WTC11 (cell line): ENCODE results near the gene GRAMD4. TPM values are rescaled to one million over a fixed set of nuclear protein-coding genes. Genes with fewer than 3 reads are reported as not detected.

Experiments used
- ATAC-seq: fragments of 200-7000 bp; cut with Tn5 transposase; 2 replicates; pipeline ENCODE4 v1.10.0; 2021; ENCODE audit warnings: mild to moderate bottlenecking, moderate library complexity
- CTCF ChIA-PET: fragments of 300-600 bp; sonication (Branson Sonifier 250); formaldehyde crosslinking; loops from one replicate; lab custom pipeline; 2021; ENCODE audit warnings: antibody characterized with exemption; lab: Charles Lee
- POLR2A ChIA-PET: fragments of 350-600 bp; sonication (Branson Sonifier 250); formaldehyde crosslinking; loops from one replicate; lab custom pipeline; 2021; ENCODE audit warnings: antibody characterized with exemption; lab: Charles Lee
- DNase-seq: peaks from one replicate; pipeline ENCODE4 v3.0.0; 2021; ENCODE audit warnings: low spot score
- H3K27ac Mint-ChIP-seq: 2 replicates; pipeline ENCODE4 v1.8.0; 2021; ENCODE audit warnings: mixed read lengths
- H3K27me3 Mint-ChIP-seq: 2 replicates; pipeline ENCODE4 v1.8.0; 2021; ENCODE audit warnings: low read depth, mild to moderate bottlenecking, moderate library complexity, mixed read lengths
- H3K36me3 Mint-ChIP-seq: 2 replicates; pipeline ENCODE4 v1.8.0; 2021; ENCODE audit warnings: mixed read lengths
- H3K4me1 Mint-ChIP-seq: 2 replicates; pipeline ENCODE4 v1.8.0; 2022; ENCODE audit warnings: mixed read lengths
- H3K4me3 Mint-ChIP-seq: 2 replicates; pipeline ENCODE4 v1.8.0; 2021; ENCODE audit warnings: mild to moderate bottlenecking, moderate library complexity, mixed read lengths
- H3K9me3 Mint-ChIP-seq: 2 replicates; pipeline ENCODE4 v1.8.0; 2021; ENCODE audit warnings: mixed read lengths
- AFF4 ChIP-seq: sonication (generic); formaldehyde crosslinking; IDR thresholded peaks from 2 replicates; pipeline ENCODE4 v1.8.1; 2023; ENCODE audit warnings: mild to moderate bottlenecking, missing genetic modification reagents, borderline replicate concordance
- AR ChIP-seq: fragments of 250-450 bp; sonication (Bioruptor Pico); IDR thresholded peaks from 2 replicates; pipeline ENCODE4 v1.9.0; 2021; ENCODE audit warnings: mild to moderate bottlenecking
- CTCF ChIP-seq: fragments of 200-600 bp; IDR thresholded peaks from 2 replicates; pipeline ENCODE4 v1.8.0; 2022; ENCODE audit warnings: antibody characterized with exemption
- EMX1 ChIP-seq: fragments of 250-450 bp; sonication (Bioruptor Pico); IDR thresholded peaks from 2 replicates; pipeline ENCODE4 v1.8.0; 2021; ENCODE audit warnings: mild to moderate bottlenecking
- ESRRA ChIP-seq: sonication (generic); formaldehyde crosslinking; IDR thresholded peaks from 2 replicates; pipeline ENCODE4 v1.8.1; 2022; ENCODE audit warnings: mild to moderate bottlenecking, missing genetic modification reagents, borderline replicate concordance
- HMGA2 ChIP-seq: fragments of 250-450 bp; sonication (Bioruptor Pico); IDR thresholded peaks from 2 replicates; pipeline ENCODE4 v1.4.0; 2021; ENCODE audit warnings: mild to moderate bottlenecking, moderate library complexity
- HMGXB4 ChIP-seq: sonication (generic); formaldehyde crosslinking; IDR thresholded peaks from 2 replicates; pipeline ENCODE4 v1.8.1; 2023; ENCODE audit warnings: mild to moderate bottlenecking, moderate library complexity, missing genetic modification reagents
- IRF1 ChIP-seq: sonication (generic); formaldehyde crosslinking; IDR thresholded peaks from 2 replicates; pipeline ENCODE4 v1.8.0; 2023; ENCODE audit warnings: missing genetic modification reagents
- JAZF1 ChIP-seq: fragments of 250-450 bp; sonication (Bioruptor Pico); IDR thresholded peaks from 2 replicates; pipeline ENCODE4 v1.9.0; 2021; ENCODE audit warnings: moderate library complexity, mild to moderate bottlenecking, inconsistent platforms
- JUN ChIP-seq: sonication (generic); formaldehyde crosslinking; IDR thresholded peaks from 2 replicates; pipeline ENCODE4 v1.8.0; 2023; ENCODE audit warnings: mild to moderate bottlenecking, missing genetic modification reagents
- MXD4 ChIP-seq: fragments of 250-450 bp; sonication (Bioruptor Pico); IDR thresholded peaks from 2 replicates; pipeline ENCODE4 v1.8.0; 2021; ENCODE audit warnings: mild to moderate bottlenecking, moderate library complexity, borderline replicate concordance
- MYBL2 ChIP-seq: sonication (generic); formaldehyde crosslinking; IDR thresholded peaks from 2 replicates; pipeline ENCODE4 v1.8.1; 2023; ENCODE audit warnings: mild to moderate bottlenecking, moderate library complexity, missing genetic modification reagents
- PRDM15 ChIP-seq: sonication (generic); formaldehyde crosslinking; IDR thresholded peaks from 2 replicates; pipeline ENCODE4 v1.8.0; 2022; ENCODE audit warnings: missing genetic modification reagents
- PREB ChIP-seq: sonication (generic); formaldehyde crosslinking; IDR thresholded peaks from 2 replicates; pipeline ENCODE4 v1.8.1; 2022; ENCODE audit warnings: mild to moderate bottlenecking, missing genetic modification reagents, moderate library complexity, borderline replicate concordance
- PRRX2 ChIP-seq: fragments of 250-450 bp; sonication (Bioruptor Pico); IDR thresholded peaks from 2 replicates; pipeline ENCODE4 v1.8.0; 2021; ENCODE audit warnings: mild to moderate bottlenecking
- RORB ChIP-seq: fragments of 250-450 bp; sonication (Bioruptor Pico); IDR thresholded peaks from 2 replicates; pipeline ENCODE4 v1.9.0; 2021; ENCODE audit warnings: mild to moderate bottlenecking
- SMAD4 ChIP-seq: sonication (generic); formaldehyde crosslinking; IDR thresholded peaks from 2 replicates; pipeline ENCODE4 v1.8.0; 2022; ENCODE audit warnings: mild to moderate bottlenecking, missing genetic modification reagents
- ZMAT4 ChIP-seq: fragments of 250-450 bp; sonication (Bioruptor Pico); IDR thresholded peaks from 2 replicates; pipeline ENCODE4 v1.9.0; 2021; ENCODE audit warnings: mild to moderate bottlenecking
- ZNF121 ChIP-seq: sonication (generic); formaldehyde crosslinking; IDR thresholded peaks from 2 replicates; pipeline ENCODE4 v1.8.0; 2023; ENCODE audit warnings: missing genetic modification reagents
- ZNF396 ChIP-seq: fragments of 250-450 bp; sonication (Bioruptor Pico); IDR thresholded peaks from 2 replicates; pipeline ENCODE4 v1.8.0; 2021; ENCODE audit warnings: mild to moderate bottlenecking, moderate library complexity, borderline replicate concordance
- total RNA-seq: library from RNA; stranded (reverse); gene quantifications from 3 replicates; pipeline ENCODE4 v1.2.3, GENCODE V29; 2021

The GRAMD4 gene
- total RNA-seq, 1 experiment from 2014 or later, result 41.0 TPM

- ChIA-PET POLR2A (no interaction called here), CTCF (interaction anchor here (1.3 to 2.3 kb wide), 2 partner anchors 22 to 95 kb away, joined by 3 to 11 read pairs; no protein-coding TSS in a partner anchor)
- H3K36me3 Mint-ChIP-seq, result no peaks in the 10 kb centered on the region
- H3K4me3 Mint-ChIP-seq, result no peak overlapping the region
- no peak for TF ChIP-seq PRDM15 (CRISPR knock-in tag)
- no peak for TF ChIP-seq PRRX2 (CRISPR knock-in tag)
- no peak for TF ChIP-seq MXD4
- no peak for TF ChIP-seq ZMAT4
- TF ChIP-seq EMX1 (CRISPR knock-in tag), result no peak
- no peak for TF ChIP-seq IRF1
- no peak for TF ChIP-seq ZNF396
- TF ChIP-seq JUN (CRISPR knock-in tag), result no peak
- no peak for TF ChIP-seq ZNF121 (CRISPR knock-in tag)
- no peak for TF ChIP-seq AFF4
- no peak for TF ChIP-seq SMAD4 (CRISPR knock-in tag)
- no peak for TF ChIP-seq CTCF
- no peak for TF ChIP-seq PREB (CRISPR knock-in tag)
- TF ChIP-seq AR (CRISPR knock-in tag), result no peak
- TF ChIP-seq HMGXB4 (CRISPR knock-in tag), result no peak
- TF ChIP-seq MYBL2 (CRISPR knock-in tag), result no peak
- TF ChIP-seq HMGA2 (CRISPR knock-in tag), result no peak
- no peak for TF ChIP-seq JAZF1
- no peak for TF ChIP-seq RORB (CRISPR knock-in tag)
- TF ChIP-seq ESRRA (CRISPR knock-in tag), result no peak
- H3K27ac Mint-ChIP-seq, result no peak overlapping the region
- H3K9me3 Mint-ChIP-seq, result no peaks in the 10 kb centered on the region
- ATAC-seq, result no peak
- H3K4me1 Mint-ChIP-seq, result peaks cover 5% of the 10 kb centered on the region
- no peaks in the 10 kb centered on the region for H3K27me3 Mint-ChIP-seq
- DNase-seq, result no peak
Observed at GRCh38 chr22:46659059-46659790, 39.0 kb downstream of the GRAMD4 start.
